Endothelial cell of umbilical vein (primary cell): ENCODE measurements around the gene ZYX. TPM values are rescaled to one million over a fixed set of nuclear protein-coding genes. Genes with fewer than 3 reads are reported as not detected.

Experiments
- BruUV-seq: library from RNA; stranded (reverse); fragments of 400-500 nt; replicated peaks from 2 replicates; lab custom pipeline; 2021; lab: Mats Ljungman, UMichigan
- CTCF ChIA-PET: fragments of 300-600, 350-600 bp; sonication (Branson Sonifier 250); formaldehyde crosslinking; loops from one replicate; lab custom pipeline; 2021; ENCODE audit warnings: antibody characterized with exemption, inconsistent platforms; lab: Charles Lee
- POLR2A ChIA-PET: fragments of 300-600, 350-600 bp; sonication (Branson Sonifier 250); formaldehyde crosslinking; loops from one replicate; lab custom pipeline; 2021; ENCODE audit warnings: antibody characterized with exemption, inconsistent platforms; lab: Charles Lee
- DNase-seq: peaks from one replicate; pipeline ENCODE4 v3.0.0-alpha.2; 2011; ENCODE audit warnings: low read depth, low spot score
- FAIRE-seq: peaks from 2 replicates; lab custom pipeline; 2011; peaks lifted over from hg19 to GRCh38; lab: Jason Lieb, UNC
- H2AFZ ChIP-seq: 2 replicates; pipeline ENCODE4 v1.6.0; 2012; ENCODE audit warnings: low read depth, low read length, control low read depth, inconsistent platforms
- H3K27ac ChIP-seq: 2 replicates; pipeline ENCODE4 v1.5.1; 2011; ENCODE audit warnings: low read depth, mild to moderate bottlenecking, control low read depth, low read length, moderate library complexity; ENCODE audit not compliant: insufficient read depth
- H3K27me3 ChIP-seq, 2 experiments: 2 replicates each; pipeline versions ENCODE4 v1.6.0 to v1.6.1; 2011; ENCODE audit warnings: low read length in 2 of 2, mixed read lengths in 1 of 2; ENCODE audit not compliant: control insufficient read depth in 2 of 2, insufficient read depth in 2 of 2
- H3K36me3 ChIP-seq, 2 experiments: 2 replicates in 1 of 2; 3 replicates in 1 of 2; pipeline ENCODE4 v1.5.1; 2011; ENCODE audit warnings: low read length in 2 of 2, mild to moderate bottlenecking in 1 of 2, moderate library complexity in 1 of 2; ENCODE audit not compliant: control insufficient read depth in 2 of 2, insufficient read depth in 2 of 2; ENCODE audit errors: extremely low read depth in 1 of 2
- H3K4me1 ChIP-seq: 3 replicates; pipeline ENCODE4 v1.5.1; 2011; ENCODE audit warnings: mild to moderate bottlenecking, low read length; ENCODE audit not compliant: control insufficient read depth, insufficient read depth; ENCODE audit errors: extremely low read depth
- H3K4me2 ChIP-seq: 2 replicates; pipeline ENCODE4 v1.6.1; 2011; ENCODE audit warnings: low read length, control low read depth, mixed read lengths; ENCODE audit not compliant: insufficient read depth
- H3K4me3 ChIP-seq, 3 experiments: fragments of 200-600 bp in 1 of 3; sonication (generic), shearing (Covaris generic) in 1 of 3; replicated peaks in 1 of 3; 2 replicates each; pipeline ENCODE4 v1.5.1; 2011 to 2016; ENCODE audit warnings: control low read depth in 3 of 3, low read length in 3 of 3, mild to moderate bottlenecking in 2 of 3, inconsistent platforms in 1 of 3, low read depth in 1 of 3, moderate library complexity in 1 of 3; ENCODE audit not compliant: insufficient read depth in 1 of 3
- H3K79me2 ChIP-seq: 2 replicates; pipeline ENCODE4 v1.6.0; 2012; ENCODE audit warnings: low read length, inconsistent platforms; ENCODE audit not compliant: control insufficient read depth, insufficient read depth
- H3K9ac ChIP-seq: replicated peaks from 2 replicates; pipeline ENCODE3; 2011; ENCODE audit warnings: low read length, control low read depth; ENCODE audit not compliant: insufficient read depth; ENCODE audit errors: extremely low read depth
- H3K9me1 ChIP-seq: replicated peaks from 3 replicates; pipeline ENCODE4 v1.6.0; 2011; ENCODE audit warnings: mild to moderate bottlenecking, low read length; ENCODE audit not compliant: control insufficient read depth, insufficient read depth; ENCODE audit errors: extremely low read depth
- H3K9me3 ChIP-seq: replicated peaks from 2 replicates; pipeline ENCODE4 v1.5.1; 2012; ENCODE audit warnings: low read length, inconsistent platforms; ENCODE audit not compliant: control insufficient read depth, insufficient read depth
- H4K20me1 ChIP-seq: replicated peaks from 2 replicates; pipeline ENCODE3; 2011; ENCODE audit warnings: mild to moderate bottlenecking, low read length; ENCODE audit not compliant: control insufficient read depth, insufficient read depth; ENCODE audit errors: extremely low read depth
- EZH2 ChIP-seq: IDR thresholded peaks from 2 replicates; pipeline ENCODE4 v1.6.1; 2012; ENCODE audit warnings: borderline replicate concordance, low read depth, mild to moderate bottlenecking, moderate library complexity, low read length, inconsistent platforms; ENCODE audit not compliant: severe bottlenecking
- FOS ChIP-seq: IDR thresholded peaks from 2 replicates; pipeline ENCODE4 v1.6.1; 2011; ENCODE audit warnings: mild to moderate bottlenecking, low read length, moderate library complexity, borderline replicate concordance; ENCODE audit not compliant: insufficient read depth
- GATA2 ChIP-seq: IDR thresholded peaks from 2 replicates; pipeline ENCODE4 v1.7.0; 2011; ENCODE audit warnings: low read depth, mild to moderate bottlenecking, moderate library complexity, mixed read lengths, low read length; ENCODE audit not compliant: insufficient read length, insufficient read depth
- JUN ChIP-seq: IDR thresholded peaks from 2 replicates; pipeline ENCODE4 v1.6.1; 2011; ENCODE audit warnings: borderline replicate concordance, low read depth; ENCODE audit not compliant: insufficient read length, insufficient read depth
- MAX ChIP-seq: IDR thresholded peaks from 2 replicates; pipeline ENCODE4 v1.6.1; 2011; ENCODE audit not compliant: insufficient read depth, insufficient read length
- MYC ChIP-seq: IDR thresholded peaks from one replicate; pipeline ENCODE4 v1.6.1; 2011; ENCODE audit warnings: mild to moderate bottlenecking, low read depth, low read length
- POLR2A ChIP-seq: IDR thresholded peaks from 2 replicates; pipeline ENCODE4 v1.6.1; 2012; ENCODE audit warnings: low read depth, mild to moderate bottlenecking, control low read depth, low read length
- POLR2AphosphoS5 ChIP-seq: IDR thresholded peaks from 2 replicates; pipeline ENCODE4 v1.6.1; 2012; ENCODE audit warnings: low read depth, mild to moderate bottlenecking, control low read depth, low read length, moderate library complexity; ENCODE audit not compliant: insufficient read depth
- dilution Hi-C: fragments of 300-500 bp; cut with MboI; formaldehyde crosslinking; loops from one replicate; pipeline ENCODE4 v1.15.0; 2019; ENCODE audit warnings: low sequenced_read_pairs; ENCODE audit not compliant: extremely low pct_ligation_motif_present
- intact Hi-C: fragments of 100-400 bp; cut with micrococcal nuclease; formaldehyde crosslinking; loops from one replicate; pipeline ENCODE4 v1.10.0; 2022
- polyA plus RNA-seq, 4 experiments: library from polyadenylated mRNA; depleted of rRNA in 3 of 4; stranded (reverse) in 3 of 4; unstranded in 1 of 4; fragments of >200 nt; gene quantifications; 2 replicates each; pipeline versions ENCODE4 v1.2.1 to v1.2.3, GENCODE V29; 2011 to 2012; ENCODE audit warnings: missing spikeins in 1 of 4
- total RNA-seq: library from RNA; stranded (reverse); gene quantifications from 2 replicates; pipeline ENCODE4 v1.2.3, GENCODE V29; 2021
- TF ChIP-seq, protein P1 (sequence below), 2 donors: IDR thresholded peaks; 1 replicate in 1 of 2; 2 replicates in 1 of 2; pipeline ENCODE4 v1.5.1; 2011; ENCODE audit warnings: low read length in 2 of 2, mild to moderate bottlenecking in 2 of 2, moderate library complexity in 2 of 2, control low read depth in 1 of 2, inconsistent platforms in 1 of 2, low read depth in 1 of 2; ENCODE audit not compliant: insufficient read depth in 1 of 2; ENCODE audit errors: extremely low read depth in 1 of 2

Gene ZYX
- total and polyA plus RNA-seq, 2 donors (not counting 3 experiments of a cell fraction or from before 2014, with no cell fraction given): 196 to 545 TPM

GRCh38 chr7:143347950-143348349 is 33.2 kb upstream of the ZYX start:
- Histone ChIP-seq H3K9me1 (no peaks in the 10 kb centered on the region), H3K9ac (no peak overlapping the region), H3K36me3 (no peaks in the 10 kb centered on the region), H4K20me1 (no peaks in the 10 kb centered on the region), H3K4me3 (no peak overlapping the region), H3K27me3 (peaks cover 20 to 24% of the 10 kb centered on the region in 2 experiments), H3K4me2 (no peak overlapping the region), H3K27ac (no peak overlapping the region), H3K4me1 (peaks cover 4% of the 10 kb centered on the region), H3K79me2 (no peaks in the 10 kb centered on the region), H2AFZ (no peak overlapping the region), H3K9me3 (no peaks in the 10 kb centered on the region)
- BruUV-seq: no TSS peak
- ChIA-PET POLR2A (no interaction called here), CTCF (interaction anchor here (0.6 to 1.7 kb wide), 4 partner anchors 12 to 133 kb away, joined by 3 to 4 read pairs (median 3); no protein-coding TSS in a partner anchor)
- dilution Hi-C loops (no loop called here), intact Hi-C loops (no loop called here)
- TF ChIP-seq MAX: no peak
- TF ChIP-seq, protein P1, sequence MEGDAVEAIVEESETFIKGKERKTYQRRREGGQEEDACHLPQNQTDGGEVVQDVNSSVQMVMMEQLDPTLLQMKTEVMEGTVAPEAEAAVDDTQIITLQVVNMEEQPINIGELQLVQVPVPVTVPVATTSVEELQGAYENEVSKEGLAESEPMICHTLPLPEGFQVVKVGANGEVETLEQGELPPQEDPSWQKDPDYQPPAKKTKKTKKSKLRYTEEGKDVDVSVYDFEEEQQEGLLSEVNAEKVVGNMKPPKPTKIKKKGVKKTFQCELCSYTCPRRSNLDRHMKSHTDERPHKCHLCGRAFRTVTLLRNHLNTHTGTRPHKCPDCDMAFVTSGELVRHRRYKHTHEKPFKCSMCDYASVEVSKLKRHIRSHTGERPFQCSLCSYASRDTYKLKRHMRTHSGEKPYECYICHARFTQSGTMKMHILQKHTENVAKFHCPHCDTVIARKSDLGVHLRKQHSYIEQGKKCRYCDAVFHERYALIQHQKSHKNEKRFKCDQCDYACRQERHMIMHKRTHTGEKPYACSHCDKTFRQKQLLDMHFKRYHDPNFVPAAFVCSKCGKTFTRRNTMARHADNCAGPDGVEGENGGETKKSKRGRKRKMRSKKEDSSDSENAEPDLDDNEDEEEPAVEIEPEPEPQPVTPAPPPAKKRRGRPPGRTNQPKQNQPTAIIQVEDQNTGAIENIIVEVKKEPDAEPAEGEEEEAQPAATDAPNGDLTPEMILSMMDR (IDR thresholded peaks at IDR 0.05; ENCODE audit: extremely low read depth in 1 of 2, insufficient read depth in 1 of 2, low read depth in 1 of 2, low read length in 2 of 2): no peak
- no peak for TF ChIP-seq MYC
- TF ChIP-seq JUN: no peak
- TF ChIP-seq GATA2: no peak
- TF ChIP-seq FOS: no peak
- TF ChIP-seq POLR2AphosphoS5: no peak
- no peak for TF ChIP-seq POLR2A
- no peak for TF ChIP-seq EZH2
- no peak for DNase-seq
- no peak for FAIRE-seq
